Stimulated activated CD4-positive, alpha-beta T cell treated with anti-CD3 and anti-CD28 coated beads, Interleukin-15, amount 100 ng/mL, for 1 hour (primary cell): ENCODE results near the gene OSBPL2.

Experiments
- DNase-seq, 2 donors: peaks; one replicate each; pipeline ENCODE4 v3.0.0-alpha.2; 2020; ENCODE audit warnings: low read depth in 1 of 2, low spot score in 1 of 2

Gene OSBPL2

GRCh38 chr20:62336775-62337557 is 98.6 kb downstream of the OSBPL2 start:
- DNase-seq: no peak

- DNase-seq: no peak
Observed at GRCh38 chr20:62337558-62338293, 99.4 kb downstream of the OSBPL2 start.

GRCh38 chr20:62338294-62338620 is 99.9 kb downstream of the OSBPL2 start:
- DNase-seq: no peak

- DNase-seq: no peak
Observed at GRCh38 chr20:62339647-62340062, 101.3 kb downstream of the OSBPL2 start.

DNA sequence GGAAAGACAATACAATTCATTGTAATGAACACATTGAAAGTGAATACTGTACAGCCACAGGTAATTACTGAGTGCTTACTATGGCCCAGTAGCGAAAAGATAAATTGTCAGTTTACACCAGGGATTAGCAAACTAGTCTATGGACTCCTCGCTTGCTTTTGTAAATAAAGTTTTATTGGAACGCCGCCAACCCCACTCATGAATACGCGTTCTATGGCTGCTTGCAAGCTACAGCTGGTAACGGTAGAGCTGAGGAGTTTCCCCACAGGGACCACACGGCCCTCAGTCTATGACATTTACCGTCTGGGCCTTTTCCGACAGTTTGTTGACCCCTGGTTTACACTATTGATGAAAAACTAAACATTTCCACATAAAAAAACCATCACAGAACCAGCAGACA is 104.6 kb downstream of the OSBPL2 start:
- no peak for DNase-seq

DNA sequence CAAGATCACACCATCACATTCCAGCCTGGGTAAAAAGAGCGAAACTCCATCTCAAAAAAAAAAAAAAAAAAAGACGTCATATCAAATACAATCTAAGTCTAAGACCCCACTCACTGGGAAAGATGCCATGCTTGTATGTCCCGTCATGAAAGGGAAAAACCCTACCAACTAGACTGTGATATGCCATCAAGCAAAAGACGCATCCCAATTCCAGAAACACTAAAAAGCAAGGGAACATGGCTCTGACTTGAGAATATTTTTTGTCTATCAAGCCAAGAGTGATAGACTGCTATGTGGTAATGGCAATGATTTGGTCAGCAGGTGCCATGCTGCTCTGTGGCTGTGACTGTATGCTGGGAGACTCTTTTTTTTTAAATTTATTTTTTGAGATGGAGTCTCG is 105.8 kb downstream of the OSBPL2 start:
- no peak for DNase-seq

GRCh38 chr20:62344782-62345181 is 106.5 kb downstream of the OSBPL2 start:
- no peak for DNase-seq
